Tibial nerve (tissue), 4 donors: ENCODE results near the gene PDE3A.

Experiments used
- CTCF ChIP-seq, 5 experiments: fragments of 200-600 bp in 3 of 5; fragments of 450-650 bp in 2 of 5; sonication (generic) in 3 of 5; IDR thresholded peaks; one replicate each; pipeline ENCODE4 v1.5.1; 2016 to 2019; ENCODE audit warnings: antibody characterized with exemption in 5 of 5, mild to moderate bottlenecking in 3 of 5, moderate library complexity in 2 of 5
- EP300 ChIP-seq, 2 donors: sonication (generic); formaldehyde crosslinking; IDR thresholded peaks; one replicate each; pipeline ENCODE4 v1.6.1; 2017; ENCODE audit warnings: antibody characterized with exemption in 2 of 2, mild to moderate bottlenecking in 1 of 2
- POLR2A ChIP-seq, 2 donors: fragments of 450-650 bp; IDR thresholded peaks; one replicate each; pipeline ENCODE4 v1.6.1; 2017; ENCODE audit warnings: antibody characterized with exemption in 2 of 2, mild to moderate bottlenecking in 2 of 2, moderate library complexity in 2 of 2

DNA sequence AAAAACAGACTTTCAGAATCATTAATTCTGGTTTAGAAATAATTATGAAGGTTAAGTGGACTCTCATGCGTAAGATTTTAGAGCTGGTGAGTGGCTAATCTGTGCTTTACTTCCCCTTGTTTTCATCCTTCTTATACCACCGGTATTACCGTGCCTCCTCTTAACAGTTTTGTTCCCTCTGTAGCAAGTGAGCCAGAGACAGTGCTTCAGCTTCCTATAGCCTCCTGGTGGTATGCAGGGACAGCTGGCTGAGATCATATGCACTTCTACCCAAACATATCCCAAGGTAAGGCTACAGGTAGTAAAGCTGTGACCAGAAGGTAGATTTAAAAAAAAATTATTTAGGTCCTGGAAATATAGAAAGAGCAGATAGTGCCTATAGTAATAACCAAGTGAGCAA lies 55.2 kb downstream of the PDE3A start:
- TF ChIP-seq CTCF (IDR thresholded peaks at IDR 0.05) (no peak), EP300 (IDR thresholded peaks at IDR 0.05) (no peak), POLR2A (IDR thresholded peaks at IDR 0.05) (no peak)
